ENCODE data around the gene TNIK. TPM values are rescaled to one million over a fixed set of nuclear protein-coding genes. Genes with fewer than 3 reads are reported as not detected.

TNIK gene
- total RNA-seq, 2 donors from 2014 or later, result 9.0 to 11.6 TPM

GRCh38 chr3:171094411-171094810, 365.8 kb downstream of the TNIK start:
- Histone ChIP-seq H3K27ac (no peak overlapping the region), H3K4me3 (no peak overlapping the region), H3K36me3 (no peaks in the 10 kb centered on the region), H3K9me3 (no peaks in the 10 kb centered on the region), H3K27me3 (no peaks in the 10 kb centered on the region), H3K4me1 (peaks cover 0 to 13% of the 10 kb centered on the region in 2 donors)
- no peak for TF ChIP-seq CTCF (IDR thresholded peaks at IDR 0.05)
- no peak for DNase-seq (ENCODE audit: low spot score)

- H3K27ac ChIP-seq, result peak overlapping the region in 1 of 2 donors; percentile 13
Measured at GRCh38 chr3:171093462-171093861, 366.7 kb downstream of the TNIK start.

GRCh38 chr3:171092467-171092911, 367.7 kb downstream of the TNIK start:
- no peak for TF ChIP-seq CTCF (IDR thresholded peaks at IDR 0.05)
- Histone ChIP-seq H3K4me1 (peaks cover 0 to 28% of the 10 kb centered on the region in 2 donors), H3K9me3 (no peaks in the 10 kb centered on the region), H3K4me3 (no peak overlapping the region), H3K27ac (peak overlapping the region in 1 of 2 donors; percentile 59), H3K36me3 (no peaks in the 10 kb centered on the region), H3K27me3 (no peaks in the 10 kb centered on the region)
- DNase-seq (ENCODE audit: low spot score), result no peak

More at GRCh38 chr3:171093462-171093861, 366.7 kb downstream of the TNIK start:
- DNase-seq (ENCODE audit: low spot score), result no peak
- Histone ChIP-seq H3K4me1 (peaks cover 0 to 23% of the 10 kb centered on the region in 2 donors), H3K27me3 (no peaks in the 10 kb centered on the region), H3K9me3 (no peaks in the 10 kb centered on the region), H3K36me3 (no peaks in the 10 kb centered on the region), H3K4me3 (no peak overlapping the region)
- TF ChIP-seq CTCF (IDR thresholded peaks at IDR 0.05), result no peak

GRCh38 chr3:171090321-171090720, 369.9 kb downstream of the TNIK start:
- TF ChIP-seq CTCF (IDR thresholded peaks at IDR 0.05), result no peak
- Histone ChIP-seq H3K4me1 (peaks cover 0 to 28% of the 10 kb centered on the region in 2 donors), H3K9me3 (no peaks in the 10 kb centered on the region), H3K36me3 (no peaks in the 10 kb centered on the region), H3K27ac (no peak overlapping the region), H3K4me3 (no peak overlapping the region), H3K27me3 (no peaks in the 10 kb centered on the region)
- DNase-seq (ENCODE audit: low spot score), result no peak

GRCh38 chr3:171088964-171089754, 371.0 kb downstream of the TNIK start:
- no peak for DNase-seq (ENCODE audit: low spot score)
- Histone ChIP-seq H3K4me3 (no peak overlapping the region), H3K9me3 (no peaks in the 10 kb centered on the region), H3K27me3 (no peaks in the 10 kb centered on the region), H3K27ac (peak overlapping the region; percentile 8 to 64), H3K36me3 (no peaks in the 10 kb centered on the region), H3K4me1 (peaks cover 0 to 28% of the 10 kb centered on the region in 2 donors)
- TF ChIP-seq CTCF (IDR thresholded peaks at IDR 0.05), result no peak

Data from right atrium auricular region (tissue), 2 donors.